ENCODE results near the gene ALDOB. TPM values are rescaled to one million over a fixed set of nuclear protein-coding genes. Genes with fewer than 3 reads are reported as not detected.

Gene ALDOB
- total and polyA plus RNA-seq, 4 donors, result 527 to 2,132 (median 1,808) TPM

DNA sequence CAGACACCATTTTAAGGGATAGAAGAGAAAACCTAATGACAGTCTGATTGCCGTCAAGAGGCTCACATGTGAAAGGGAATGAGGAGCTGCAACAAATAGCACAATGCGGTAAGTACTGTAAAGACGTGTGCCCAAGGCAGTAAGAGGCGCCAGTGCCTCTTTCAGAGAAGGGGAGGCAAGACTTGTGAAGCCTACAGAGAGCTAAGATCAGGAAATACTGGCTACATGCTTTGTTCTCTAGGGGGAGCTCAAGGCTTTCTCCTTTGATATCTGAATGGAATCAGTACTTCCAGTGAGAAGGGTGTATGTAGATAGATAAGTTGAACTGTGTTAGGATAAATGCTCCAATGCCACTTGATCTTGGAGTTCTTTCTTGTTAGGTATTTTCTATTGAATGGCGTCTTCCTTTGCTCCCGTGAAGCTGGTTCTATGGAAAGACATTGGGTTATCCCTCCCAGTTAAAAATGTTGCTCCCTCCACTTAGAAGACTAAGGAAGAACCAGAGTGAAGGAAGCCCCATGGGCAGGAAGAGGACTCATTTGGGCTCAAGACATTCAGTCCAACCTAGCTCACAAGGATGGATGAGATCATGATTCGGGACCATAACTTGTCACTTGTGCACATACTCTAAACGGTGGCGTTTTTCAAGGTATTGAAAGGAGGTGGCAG is 23.5 kb upstream of the ALDOB start:
- no peak overlapping the region for H3K27ac ChIP-seq (ENCODE audit: low read depth in 1 of 2, low read length in 2 of 2)
- no peaks in the 10 kb centered on the region for H3K36me3 ChIP-seq (ENCODE audit: control insufficient read depth in 4 of 4, insufficient read depth in 3 of 4, low read depth in 1 of 4, low read length in 3 of 4)
- H3K9ac ChIP-seq (ENCODE audit: low read depth in 1 of 2, low read length in 2 of 2), result no peak overlapping the region
- TF ChIP-seq RAD21 (IDR thresholded peaks at IDR 0.05) (peak; percentile 91 to 93), FOXA1 (IDR thresholded peaks at IDR 0.05) (no peak), GABPA (IDR thresholded peaks at IDR 0.05 in 1 of 2, conservative IDR thresholded peaks at IDR 0.05 in 1 of 2) (no peak), RXRA (IDR thresholded peaks at IDR 0.05) (no peak), JUND (IDR thresholded peaks at IDR 0.05) (no peak), EGR1 (IDR thresholded peaks at IDR 0.05; ENCODE audit: low read depth in 2 of 2) (no peak)
- TF ChIP-seq, protein P1, sequence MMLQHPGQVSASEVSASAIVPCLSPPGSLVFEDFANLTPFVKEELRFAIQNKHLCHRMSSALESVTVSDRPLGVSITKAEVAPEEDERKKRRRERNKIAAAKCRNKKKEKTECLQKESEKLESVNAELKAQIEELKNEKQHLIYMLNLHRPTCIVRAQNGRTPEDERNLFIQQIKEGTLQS (IDR thresholded peaks at IDR 0.05), result no peak
- TF ChIP-seq, protein P2, sequence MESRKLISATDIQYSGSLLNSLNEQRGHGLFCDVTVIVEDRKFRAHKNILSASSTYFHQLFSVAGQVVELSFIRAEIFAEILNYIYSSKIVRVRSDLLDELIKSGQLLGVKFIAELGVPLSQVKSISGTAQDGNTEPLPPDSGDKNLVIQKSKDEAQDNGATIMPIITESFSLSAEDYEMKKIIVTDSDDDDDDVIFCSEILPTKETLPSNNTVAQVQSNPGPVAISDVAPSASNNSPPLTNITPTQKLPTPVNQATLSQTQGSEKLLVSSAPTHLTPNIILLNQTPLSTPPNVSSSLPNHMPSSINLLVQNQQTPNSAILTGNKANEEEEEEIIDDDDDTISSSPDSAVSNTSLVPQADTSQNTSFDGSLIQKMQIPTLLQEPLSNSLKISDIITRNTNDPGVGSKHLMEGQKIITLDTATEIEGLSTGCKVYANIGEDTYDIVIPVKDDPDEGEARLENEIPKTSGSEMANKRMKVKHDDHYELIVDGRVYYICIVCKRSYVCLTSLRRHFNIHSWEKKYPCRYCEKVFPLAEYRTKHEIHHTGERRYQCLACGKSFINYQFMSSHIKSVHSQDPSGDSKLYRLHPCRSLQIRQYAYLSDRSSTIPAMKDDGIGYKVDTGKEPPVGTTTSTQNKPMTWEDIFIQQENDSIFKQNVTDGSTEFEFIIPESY (IDR thresholded peaks at IDR 0.05), result no peak
- TF ChIP-seq, protein P3, sequence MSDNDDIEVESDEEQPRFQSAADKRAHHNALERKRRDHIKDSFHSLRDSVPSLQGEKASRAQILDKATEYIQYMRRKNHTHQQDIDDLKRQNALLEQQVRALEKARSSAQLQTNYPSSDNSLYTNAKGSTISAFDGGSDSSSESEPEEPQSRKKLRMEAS (IDR thresholded peaks at IDR 0.05), result no peak
- TF ChIP-seq, protein P4, sequence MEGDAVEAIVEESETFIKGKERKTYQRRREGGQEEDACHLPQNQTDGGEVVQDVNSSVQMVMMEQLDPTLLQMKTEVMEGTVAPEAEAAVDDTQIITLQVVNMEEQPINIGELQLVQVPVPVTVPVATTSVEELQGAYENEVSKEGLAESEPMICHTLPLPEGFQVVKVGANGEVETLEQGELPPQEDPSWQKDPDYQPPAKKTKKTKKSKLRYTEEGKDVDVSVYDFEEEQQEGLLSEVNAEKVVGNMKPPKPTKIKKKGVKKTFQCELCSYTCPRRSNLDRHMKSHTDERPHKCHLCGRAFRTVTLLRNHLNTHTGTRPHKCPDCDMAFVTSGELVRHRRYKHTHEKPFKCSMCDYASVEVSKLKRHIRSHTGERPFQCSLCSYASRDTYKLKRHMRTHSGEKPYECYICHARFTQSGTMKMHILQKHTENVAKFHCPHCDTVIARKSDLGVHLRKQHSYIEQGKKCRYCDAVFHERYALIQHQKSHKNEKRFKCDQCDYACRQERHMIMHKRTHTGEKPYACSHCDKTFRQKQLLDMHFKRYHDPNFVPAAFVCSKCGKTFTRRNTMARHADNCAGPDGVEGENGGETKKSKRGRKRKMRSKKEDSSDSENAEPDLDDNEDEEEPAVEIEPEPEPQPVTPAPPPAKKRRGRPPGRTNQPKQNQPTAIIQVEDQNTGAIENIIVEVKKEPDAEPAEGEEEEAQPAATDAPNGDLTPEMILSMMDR (IDR thresholded peaks at IDR 0.05; ENCODE audit: low read depth, low read length, missing input control), result peak; percentile 76
- no peaks in the 10 kb centered on the region for H3K27me3 ChIP-seq (ENCODE audit: control insufficient read depth in 4 of 4, insufficient read depth in 4 of 4, low read length in 3 of 4)
- H3K9me3 ChIP-seq (ENCODE audit: control insufficient read depth in 4 of 4, low read length in 3 of 4), result no peaks in the 10 kb centered on the region
- H3K4me1 ChIP-seq (ENCODE audit: control insufficient read depth in 4 of 4, insufficient read depth in 4 of 4, low read length in 3 of 4), result peaks cover 0 to 5% (median 2%) of the 10 kb centered on the region in 4 donors
- 50% methylated on average over 9 of the region's 9 CpGs for WGBS
- no peak overlapping the region for H3K4me3 ChIP-seq (ENCODE audit: low read depth in 1 of 3, low read length in 3 of 3)
- no peak for DNase-seq (ENCODE audit: low spot score)

DNA sequence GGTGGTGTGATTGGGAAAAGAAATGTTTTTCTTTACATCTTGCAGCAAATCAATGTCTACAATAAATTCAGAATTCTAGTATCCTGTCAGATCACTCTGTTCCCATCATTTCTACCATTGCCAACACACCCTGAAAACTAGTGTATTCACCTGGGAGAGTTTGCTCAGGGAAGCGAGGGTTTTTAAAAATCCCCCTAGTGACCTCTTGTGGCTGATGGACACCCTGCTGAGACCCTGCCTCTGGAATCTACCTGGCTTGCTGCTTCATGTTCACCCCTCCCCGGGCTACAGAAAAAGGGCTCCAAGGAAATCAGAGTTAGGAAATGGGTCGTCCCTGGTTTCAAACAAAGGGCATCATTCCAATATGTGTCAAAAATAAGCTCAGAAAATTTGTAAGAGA is 21.4 kb upstream of the ALDOB start:
- Histone ChIP-seq H3K9me3 (ENCODE audit: control insufficient read depth in 4 of 4, low read length in 3 of 4) (no peaks in the 10 kb centered on the region), H3K9ac (ENCODE audit: low read depth in 1 of 2, low read length in 2 of 2) (no peak overlapping the region), H3K4me3 (ENCODE audit: low read depth in 1 of 3, low read length in 3 of 3) (no peak overlapping the region), H3K4me1 (ENCODE audit: control insufficient read depth in 4 of 4, insufficient read depth in 4 of 4, low read length in 3 of 4) (peaks cover 0 to 5% (median 2%) of the 10 kb centered on the region in 4 donors), H3K27ac (ENCODE audit: low read depth in 1 of 2, low read length in 2 of 2) (no peak overlapping the region), H3K27me3 (ENCODE audit: control insufficient read depth in 4 of 4, insufficient read depth in 4 of 4, low read length in 3 of 4) (no peaks in the 10 kb centered on the region), H3K36me3 (ENCODE audit: control insufficient read depth in 4 of 4, insufficient read depth in 3 of 4, low read depth in 1 of 4, low read length in 3 of 4) (no peaks in the 10 kb centered on the region)
- TF ChIP-seq RAD21 (IDR thresholded peaks at IDR 0.05) (peak; percentile 56 to 72), JUND (IDR thresholded peaks at IDR 0.05) (no peak), RXRA (IDR thresholded peaks at IDR 0.05) (peak in 1 of 2 donors; percentile 17)
- TF ChIP-seq, protein P4 (IDR thresholded peaks at IDR 0.05; ENCODE audit: low read depth, low read length, missing input control), result peak; percentile 36
- WGBS, result 27% methylated on average over 3 of the region's 3 CpGs
- no peak for DNase-seq (ENCODE audit: low spot score)
